BJ (cell line): Measurements from ENCODE around the gene NIFK. TPM values are rescaled to one million over a fixed set of nuclear protein-coding genes. Genes with fewer than 3 reads are reported as not detected.

Source experiments
- CTCF ChIA-PET: fragments of 350-600 bp; formaldehyde crosslinking; extraction: SDS; loops from one replicate; lab custom pipeline; 2021; ENCODE audit warnings: antibody characterized with exemption, inconsistent platforms; lab: Yijun Ruan, JAX
- POLR2A ChIA-PET: fragments of 300-600 bp; sonication (Branson Sonifier 250); formaldehyde crosslinking; extraction: SDS; loops from one replicate; lab custom pipeline; 2021; ENCODE audit warnings: antibody characterized with exemption; lab: Charles Lee
- DNase-seq: peaks from one replicate; pipeline ENCODE4 v3.0.0-alpha.2; 2011; ENCODE audit warnings: low read depth
- H3K27me3 ChIP-seq: 2 replicates; pipeline ENCODE4 v1.6.0; 2011; ENCODE audit warnings: low read length; ENCODE audit not compliant: control insufficient read depth, insufficient read depth
- H3K36me3 ChIP-seq: 2 replicates; pipeline ENCODE4 v1.5.1; 2011; ENCODE audit warnings: low read length; ENCODE audit not compliant: control insufficient read depth, insufficient read depth
- H3K4me3 ChIP-seq: 2 replicates; pipeline ENCODE4 v1.5.1; 2011; ENCODE audit warnings: low read depth, mild to moderate bottlenecking, control low read depth, low read length
- polyA plus RNA-seq: library from polyadenylated mRNA; depleted of rRNA; stranded (reverse); fragments of >200 nt; gene quantifications from 2 replicates; pipeline ENCODE4 v1.2.3, GENCODE V29; 2011
- TF ChIP-seq, protein P1 (sequence below): IDR thresholded peaks from 2 replicates; pipeline ENCODE4 v1.5.1; 2011; ENCODE audit warnings: low read depth, mild to moderate bottlenecking, control low read depth, inconsistent platforms, low read length, moderate library complexity; ENCODE audit not compliant: insufficient read depth

Gene NIFK
- polyA plus RNA-seq, 1 experiment: 12.4 TPM

DNA sequence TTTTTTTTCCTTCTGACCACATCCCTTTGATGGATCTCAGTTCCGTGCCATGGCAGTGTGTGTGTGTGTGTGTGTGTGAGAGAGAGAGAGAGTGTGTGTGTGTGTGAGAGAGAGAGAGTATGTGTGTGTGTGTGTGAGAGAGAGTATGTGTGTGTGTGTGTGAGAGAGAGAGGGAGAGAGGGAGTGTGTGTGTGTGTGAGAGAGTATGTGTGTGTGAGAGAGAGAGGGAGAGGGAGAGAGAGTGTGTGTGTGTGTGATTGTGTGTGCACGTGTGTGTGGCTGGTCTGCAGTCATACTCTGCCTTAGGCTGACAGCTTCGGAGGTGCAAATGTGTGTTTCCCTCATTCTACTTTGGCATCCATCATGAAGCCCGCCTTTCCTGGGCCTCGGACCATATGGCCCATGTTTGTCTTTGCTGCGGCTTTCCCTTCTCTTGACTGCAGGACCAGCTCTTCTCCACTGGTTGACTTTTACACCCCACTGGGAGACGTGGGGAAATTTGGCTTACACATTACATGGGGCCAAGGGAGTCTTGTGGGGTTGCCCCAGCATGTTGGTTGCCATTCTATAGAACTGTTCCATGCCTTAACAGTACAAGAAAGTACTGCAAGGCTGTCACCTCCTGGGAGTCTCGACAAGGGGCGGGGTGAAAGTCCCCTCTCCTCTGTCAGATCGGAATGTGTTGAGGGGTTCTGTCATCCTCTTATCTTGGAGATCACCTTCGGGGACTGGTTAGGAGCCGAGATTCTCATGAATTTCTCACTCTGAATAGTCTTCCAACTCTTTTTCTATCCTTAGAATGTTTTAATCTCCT, 40.4 kb upstream of the NIFK start:
- ChIA-PET POLR2A (no interaction called here), CTCF (no interaction called here)
- Histone ChIP-seq H3K36me3 (no peaks in the 10 kb centered on the region), H3K4me3 (no peak overlapping the region), H3K27me3 (peaks cover 6% of the 10 kb centered on the region)
- no peak for DNase-seq
- TF ChIP-seq, protein P1, sequence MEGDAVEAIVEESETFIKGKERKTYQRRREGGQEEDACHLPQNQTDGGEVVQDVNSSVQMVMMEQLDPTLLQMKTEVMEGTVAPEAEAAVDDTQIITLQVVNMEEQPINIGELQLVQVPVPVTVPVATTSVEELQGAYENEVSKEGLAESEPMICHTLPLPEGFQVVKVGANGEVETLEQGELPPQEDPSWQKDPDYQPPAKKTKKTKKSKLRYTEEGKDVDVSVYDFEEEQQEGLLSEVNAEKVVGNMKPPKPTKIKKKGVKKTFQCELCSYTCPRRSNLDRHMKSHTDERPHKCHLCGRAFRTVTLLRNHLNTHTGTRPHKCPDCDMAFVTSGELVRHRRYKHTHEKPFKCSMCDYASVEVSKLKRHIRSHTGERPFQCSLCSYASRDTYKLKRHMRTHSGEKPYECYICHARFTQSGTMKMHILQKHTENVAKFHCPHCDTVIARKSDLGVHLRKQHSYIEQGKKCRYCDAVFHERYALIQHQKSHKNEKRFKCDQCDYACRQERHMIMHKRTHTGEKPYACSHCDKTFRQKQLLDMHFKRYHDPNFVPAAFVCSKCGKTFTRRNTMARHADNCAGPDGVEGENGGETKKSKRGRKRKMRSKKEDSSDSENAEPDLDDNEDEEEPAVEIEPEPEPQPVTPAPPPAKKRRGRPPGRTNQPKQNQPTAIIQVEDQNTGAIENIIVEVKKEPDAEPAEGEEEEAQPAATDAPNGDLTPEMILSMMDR: no peak

DNA sequence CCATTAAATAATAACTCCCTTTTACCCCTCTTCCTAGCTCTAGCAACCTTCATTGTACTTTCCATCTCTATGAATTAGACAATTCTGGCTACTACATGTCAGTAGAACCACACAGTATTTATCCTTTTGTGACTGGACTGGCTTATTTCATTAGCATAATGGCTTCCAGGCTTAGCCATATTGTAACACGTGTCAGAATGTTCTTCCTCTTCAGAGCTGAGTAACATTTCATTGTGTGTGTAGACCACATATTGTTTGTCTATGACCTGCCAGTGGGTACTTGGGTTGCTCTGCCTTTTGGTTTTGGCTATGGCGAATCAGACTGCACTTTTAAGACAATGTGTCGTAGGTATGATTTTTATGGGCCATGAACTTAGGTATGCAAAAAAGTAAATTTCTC, 39.7 kb upstream of the NIFK start:
- TF ChIP-seq, protein P1: no peak
- Histone ChIP-seq H3K36me3 (no peaks in the 10 kb centered on the region), H3K4me3 (no peak overlapping the region), H3K27me3 (peaks cover 6% of the 10 kb centered on the region)
- POLR2A ChIA-PET: no interaction called here
- DNase-seq: no peak
- CTCF ChIA-PET: no interaction called here

DNA sequence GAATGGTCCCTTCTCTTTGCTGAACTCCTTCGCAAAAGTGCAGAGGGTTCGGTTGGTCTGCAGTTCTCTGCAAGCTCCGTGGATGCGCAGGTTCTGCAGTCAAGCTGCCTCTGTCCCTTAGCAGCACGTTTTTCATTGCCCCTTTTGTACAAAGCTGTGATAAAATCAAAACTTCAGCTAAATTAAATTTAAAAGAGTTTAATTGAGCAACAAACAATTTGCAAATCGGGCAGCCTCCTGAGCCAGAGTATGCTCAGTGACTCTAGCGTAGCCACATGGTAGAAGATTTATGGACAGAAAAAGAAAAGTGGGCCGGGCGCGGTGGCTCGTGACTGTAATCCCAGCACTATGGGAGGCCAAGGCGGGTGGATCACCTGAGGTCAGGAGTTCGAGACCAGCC, 37.6 kb upstream of the NIFK start:
- TF ChIP-seq, protein P1: no peak
- ChIA-PET CTCF (no interaction called here), POLR2A (no interaction called here)
- Histone ChIP-seq H3K36me3 (no peaks in the 10 kb centered on the region), H3K4me3 (no peak overlapping the region), H3K27me3 (peaks cover 6% of the 10 kb centered on the region)
- no peak for DNase-seq

DNA sequence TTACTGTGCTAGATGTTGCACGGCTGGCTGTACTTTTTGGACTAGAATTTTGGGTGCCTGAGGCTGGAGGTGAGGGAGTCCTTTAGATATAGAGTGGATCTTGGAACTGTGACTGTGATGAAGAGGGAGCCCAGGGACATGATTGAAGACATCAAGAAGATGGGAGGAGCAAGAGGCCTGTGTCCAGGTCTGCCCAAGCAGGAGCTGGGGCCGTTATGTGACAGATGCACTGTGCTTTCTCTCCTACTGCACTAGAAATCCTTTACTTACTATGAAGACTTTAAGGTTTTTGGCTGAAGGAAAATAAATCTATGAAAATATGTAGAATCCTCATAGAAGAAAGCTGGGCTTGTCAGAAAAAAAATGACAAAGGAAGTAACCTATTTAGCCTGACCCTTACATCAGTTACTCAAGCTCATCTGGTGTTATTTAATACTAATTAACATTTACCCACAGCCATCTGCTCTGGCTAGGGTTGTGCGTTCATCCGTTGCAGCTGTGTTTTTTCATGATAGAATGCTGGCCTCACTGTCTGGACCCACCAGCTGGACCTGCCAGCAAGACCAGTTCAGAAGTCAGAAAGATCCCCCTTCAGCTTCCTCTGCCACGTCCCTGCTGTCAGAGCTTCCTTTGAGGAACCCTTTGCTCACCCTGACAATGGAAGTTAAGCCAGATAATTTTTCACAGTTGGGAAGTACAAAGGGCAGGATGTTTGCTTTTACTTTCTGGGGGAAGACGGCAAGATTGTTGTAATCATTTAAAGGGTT, 35.5 kb upstream of the NIFK start:
- no peak for DNase-seq
- ChIA-PET CTCF (interaction anchor here (0.6 kb wide), 1 partner anchor 472 kb away, joined by 3 read pairs; no protein-coding TSS in a partner anchor), POLR2A (no interaction called here)
- 0 out of 2 replicates have a peak, but pooled peaks cover 1% of the 10 kb centered on the region for H3K36me3 ChIP-seq
- TF ChIP-seq, protein P1: no peak
- no peak overlapping the region for H3K4me3 ChIP-seq
- H3K27me3 ChIP-seq: peaks cover 2% of the 10 kb centered on the region; the same call in 1 of the 2 replicates

DNA sequence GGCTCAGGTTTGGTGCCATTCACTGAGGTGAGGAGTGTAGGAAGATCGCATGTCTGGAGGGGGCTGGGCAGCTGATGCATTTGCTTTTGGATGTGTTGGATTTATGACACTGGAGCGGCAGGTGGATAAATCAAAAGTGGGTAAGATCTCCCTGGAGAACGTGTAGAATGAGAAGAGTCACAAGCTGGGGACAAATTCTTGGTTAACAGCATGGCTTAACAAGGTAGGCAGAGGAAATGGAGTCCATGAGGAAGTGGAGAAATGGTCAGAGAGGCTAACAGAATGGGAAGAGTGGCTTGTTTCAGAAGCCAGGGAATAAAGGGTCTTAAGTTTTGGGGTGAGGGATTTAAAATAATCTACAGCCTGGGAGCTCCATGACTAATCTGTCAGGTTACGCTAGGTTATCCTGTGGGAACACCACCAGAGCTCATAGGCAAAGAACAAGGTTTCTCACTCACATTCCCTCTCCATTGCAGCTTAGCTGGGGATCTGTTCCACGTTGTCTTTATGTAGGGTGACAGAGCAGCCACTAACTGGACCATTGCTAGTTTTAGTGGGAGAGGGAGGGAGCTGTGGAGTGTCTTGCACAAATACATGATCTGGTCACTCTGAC, 31.6 kb upstream of the NIFK start:
- POLR2A ChIA-PET: interaction anchor here (0.6 kb wide), 1 partner anchor 36 kb away, joined by 3 read pairs; no protein-coding TSS in a partner anchor
- DNase-seq: no peak
- TF ChIP-seq, protein P1: no peak
- Histone ChIP-seq H3K4me3 (no peak overlapping the region), H3K36me3 (peaks cover 12% of the 10 kb centered on the region), H3K27me3 (no peaks in the 10 kb centered on the region)
- CTCF ChIA-PET: no interaction called here
